ENCODE results near the gene ITGA11. TPM values are rescaled to one million over a fixed set of nuclear protein-coding genes. Genes with fewer than 3 reads are reported as not detected.

Gene ITGA11
- total RNA-seq, 1 donor from 2014 or later = 2.3 TPM

DNA sequence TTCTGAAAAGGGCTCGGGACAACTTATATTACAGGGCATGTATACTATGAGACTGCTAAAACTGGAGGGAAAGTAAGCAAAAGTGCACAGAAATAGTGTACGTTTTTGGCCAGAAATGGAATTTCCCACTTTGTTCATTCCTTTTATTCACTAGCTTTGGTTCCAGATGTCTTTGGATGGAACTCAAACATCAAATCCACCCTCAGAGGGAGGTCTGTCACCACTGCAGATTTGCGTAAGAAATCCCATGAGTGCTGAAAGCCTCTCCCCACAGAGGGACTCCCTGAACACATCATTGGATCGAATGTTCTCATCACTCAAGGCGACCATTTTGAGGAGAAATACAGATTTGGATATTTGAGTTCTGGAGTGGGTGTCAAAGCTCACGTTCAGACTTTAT, 82.8 kb downstream of the ITGA11 start:
- no peaks in the 10 kb centered on the region for H3K27me3 Mint-ChIP-seq (ENCODE audit: low read depth)
- H3K27ac Mint-ChIP-seq = no peak overlapping the region
- H3K9me3 Mint-ChIP-seq = no peaks in the 10 kb centered on the region
- intact Hi-C loops (cut with micrococcal nuclease) = no loop called here
- H3K4me1 Mint-ChIP-seq (ENCODE audit: low read depth) = peaks cover 16% of the 10 kb centered on the region
- peaks cover 10% of the 10 kb centered on the region for H3K36me3 Mint-ChIP-seq (ENCODE audit: low read depth)
- no peak overlapping the region for H3K4me3 Mint-ChIP-seq (ENCODE audit: low read depth)
- no peak for DNase-seq (ENCODE audit: low spot score)

DNA sequence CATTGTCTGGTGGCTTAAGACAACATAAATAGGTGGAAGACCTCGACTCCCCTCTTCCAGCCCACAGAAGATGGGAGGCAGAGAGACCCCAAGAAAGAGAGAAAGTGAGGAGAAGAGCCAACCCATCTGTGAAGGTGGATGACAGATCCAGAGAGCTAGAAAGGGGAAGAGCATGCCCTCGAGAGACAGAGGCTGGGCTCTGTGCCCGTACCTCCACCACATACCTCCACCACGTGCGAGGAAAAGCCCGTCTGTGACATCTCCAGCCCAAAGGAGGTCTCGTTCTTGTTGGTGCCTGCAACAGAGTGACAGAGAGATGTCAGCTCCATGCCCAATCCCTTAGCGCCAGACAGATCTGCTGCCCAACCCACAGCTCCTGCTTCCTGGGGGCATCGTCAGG, 83.4 kb downstream of the ITGA11 start:
- H3K4me1 Mint-ChIP-seq (ENCODE audit: low read depth) = peaks cover 11% of the 10 kb centered on the region
- intact Hi-C loops (cut with micrococcal nuclease) = no loop called here

DNA sequence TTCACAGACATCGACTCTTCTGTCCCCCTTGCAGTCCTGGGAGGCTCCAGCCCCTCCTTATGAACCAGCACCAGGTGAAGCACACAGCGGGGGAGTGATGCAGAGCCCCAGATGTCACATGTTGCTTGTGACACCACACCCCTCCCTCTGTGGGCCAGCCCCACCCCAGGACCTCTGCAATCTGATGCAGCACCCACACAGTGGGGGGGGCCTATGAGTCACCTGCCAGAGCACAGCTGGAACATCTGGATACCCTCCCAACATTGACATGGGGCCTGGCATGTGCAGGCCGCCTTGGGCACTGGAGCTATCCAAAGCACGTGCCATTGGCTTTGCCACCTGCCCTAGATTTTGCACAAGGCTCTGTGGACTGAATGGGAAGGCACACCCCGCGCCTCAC, 83.9 kb downstream of the ITGA11 start:
- no peak overlapping the region for H3K4me3 Mint-ChIP-seq (ENCODE audit: low read depth)
- peaks cover 5% of the 10 kb centered on the region for H3K36me3 Mint-ChIP-seq (ENCODE audit: low read depth)
- no peaks in the 10 kb centered on the region for H3K9me3 Mint-ChIP-seq
- no peak overlapping the region for H3K27ac Mint-ChIP-seq
- intact Hi-C loops (cut with micrococcal nuclease) = no loop called here
- DNase-seq (ENCODE audit: low spot score) = no peak
- H3K27me3 Mint-ChIP-seq (ENCODE audit: low read depth) = no peaks in the 10 kb centered on the region
- H3K4me1 Mint-ChIP-seq (ENCODE audit: low read depth) = peaks cover 11% of the 10 kb centered on the region

More for the DNA sequence above, 83.4 kb downstream of the ITGA11 start:
- Mint-ChIP-seq H3K27ac (no peak overlapping the region), H3K4me3 (ENCODE audit: low read depth) (no peak overlapping the region), H3K27me3 (ENCODE audit: low read depth) (no peaks in the 10 kb centered on the region), H3K36me3 (ENCODE audit: low read depth) (peaks cover 5% of the 10 kb centered on the region), H3K9me3 (no peaks in the 10 kb centered on the region)
- no peak for DNase-seq (ENCODE audit: low spot score)

DNA sequence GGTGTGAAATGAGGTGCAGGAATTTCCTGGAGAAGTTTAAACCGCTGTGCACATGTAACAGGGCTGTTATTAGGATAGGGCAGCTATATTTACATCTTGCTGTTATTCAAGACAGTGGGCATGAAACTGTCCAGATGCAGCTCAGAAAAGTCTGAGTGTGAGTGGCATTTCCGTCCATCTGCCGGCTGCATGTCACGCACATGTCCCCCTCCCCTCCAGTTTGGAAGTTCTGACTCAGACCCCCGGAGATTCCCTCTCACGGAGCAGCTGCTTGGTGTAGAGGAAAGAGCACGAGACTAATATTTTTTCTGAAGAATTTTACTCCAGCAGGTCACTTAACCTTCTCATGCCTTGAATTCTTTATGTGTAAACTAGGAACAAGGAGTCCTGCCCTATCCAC, 84.6 kb downstream of the ITGA11 start:
- H3K27me3 Mint-ChIP-seq (ENCODE audit: low read depth) = no peaks in the 10 kb centered on the region
- no peak overlapping the region for H3K27ac Mint-ChIP-seq
- H3K4me3 Mint-ChIP-seq (ENCODE audit: low read depth) = no peak overlapping the region
- no peak for DNase-seq (ENCODE audit: low spot score)
- intact Hi-C loops (cut with micrococcal nuclease) = no loop called here
- peaks cover 5% of the 10 kb centered on the region for H3K4me1 Mint-ChIP-seq (ENCODE audit: low read depth)
- H3K9me3 Mint-ChIP-seq = no peaks in the 10 kb centered on the region
- H3K36me3 Mint-ChIP-seq (ENCODE audit: low read depth) = peaks cover under 1% of the 10 kb centered on the region

DNA sequence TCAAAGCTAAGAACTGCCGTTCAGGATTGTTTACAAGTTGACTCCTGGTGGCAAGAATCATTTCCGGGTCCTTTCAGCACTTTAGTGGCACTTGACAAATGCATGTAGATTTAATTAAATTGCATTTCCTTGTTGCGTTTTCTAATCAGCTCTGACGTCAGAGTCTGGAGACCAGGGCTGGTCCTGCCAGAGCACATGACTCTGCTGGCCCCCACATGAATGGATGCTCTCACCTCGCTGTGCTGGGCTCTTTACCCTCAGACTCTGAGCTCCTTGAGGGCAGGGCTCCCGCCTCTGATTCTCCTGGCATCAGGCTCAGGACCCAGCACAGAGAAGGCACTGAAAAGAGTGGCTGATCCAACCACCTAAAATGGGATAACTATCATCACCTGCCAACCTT, 85.0 kb downstream of the ITGA11 start:
- no peak for DNase-seq (ENCODE audit: low spot score)
- intact Hi-C loops (cut with micrococcal nuclease) = no loop called here
- H3K4me1 Mint-ChIP-seq (ENCODE audit: low read depth) = peaks cover 2% of the 10 kb centered on the region
- no peak overlapping the region for H3K4me3 Mint-ChIP-seq (ENCODE audit: low read depth)
- H3K36me3 Mint-ChIP-seq (ENCODE audit: low read depth) = no peaks in the 10 kb centered on the region
- H3K9me3 Mint-ChIP-seq = no peaks in the 10 kb centered on the region
- no peak overlapping the region for H3K27ac Mint-ChIP-seq
- no peaks in the 10 kb centered on the region for H3K27me3 Mint-ChIP-seq (ENCODE audit: low read depth)

DNA sequence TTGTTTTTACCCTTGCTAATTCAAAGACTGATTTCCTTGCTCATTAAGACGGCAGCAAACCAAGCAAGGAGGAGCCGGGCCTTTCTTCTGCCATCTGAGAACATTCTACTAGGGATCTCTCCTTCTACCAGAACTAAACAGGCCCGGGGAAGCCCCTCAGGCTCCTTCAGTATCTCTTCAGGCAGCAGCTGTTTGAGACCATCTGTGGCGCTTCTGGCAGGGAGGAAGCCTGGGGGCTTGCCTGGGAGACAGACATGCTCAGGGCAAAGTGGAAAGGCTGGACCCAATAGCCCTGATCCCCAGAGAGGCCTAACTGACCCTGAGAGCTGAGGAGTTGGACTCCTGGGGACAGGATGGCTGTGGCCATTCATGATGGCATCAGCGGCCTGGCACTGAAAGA, 86.5 kb downstream of the ITGA11 start:
- Mint-ChIP-seq H3K36me3 (ENCODE audit: low read depth) (no peaks in the 10 kb centered on the region), H3K4me1 (ENCODE audit: low read depth) (no peaks in the 10 kb centered on the region), H3K4me3 (ENCODE audit: low read depth) (no peak overlapping the region)

DNA sequence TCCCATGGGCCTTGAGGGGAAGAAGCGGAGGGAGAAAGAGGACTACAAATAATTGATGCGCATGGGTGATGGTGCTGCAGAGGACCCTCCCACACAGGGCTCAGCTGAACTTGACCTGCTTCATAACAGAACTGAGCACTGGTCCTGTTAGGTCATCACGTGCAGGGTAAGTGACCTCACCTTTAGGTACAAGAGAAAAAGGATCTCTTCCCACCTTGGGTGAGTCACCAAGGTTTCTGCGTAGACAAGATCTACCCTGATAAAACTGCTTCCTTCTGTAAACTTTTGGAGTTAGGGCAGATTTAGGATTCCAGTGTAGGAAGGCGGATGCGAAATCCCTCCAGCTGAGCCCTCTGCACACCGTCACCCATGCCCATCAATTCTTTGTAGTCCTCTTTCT, 87.4 kb downstream of the ITGA11 start:
- DNase-seq (ENCODE audit: low spot score) = no peak
- intact Hi-C loops (cut with micrococcal nuclease) = no loop called here
- no peak overlapping the region for H3K27ac Mint-ChIP-seq
- no peaks in the 10 kb centered on the region for H3K9me3 Mint-ChIP-seq
- H3K36me3 Mint-ChIP-seq (ENCODE audit: low read depth) = no peaks in the 10 kb centered on the region
- no peak overlapping the region for H3K4me3 Mint-ChIP-seq (ENCODE audit: low read depth)
- H3K27me3 Mint-ChIP-seq (ENCODE audit: low read depth) = no peaks in the 10 kb centered on the region
- H3K4me1 Mint-ChIP-seq (ENCODE audit: low read depth) = no peaks in the 10 kb centered on the region

More for the DNA sequence above, 86.5 kb downstream of the ITGA11 start:
- intact Hi-C loops (cut with micrococcal nuclease) = no loop called here
- H3K9me3 Mint-ChIP-seq = no peaks in the 10 kb centered on the region
- H3K27ac Mint-ChIP-seq = no peak overlapping the region
- H3K27me3 Mint-ChIP-seq (ENCODE audit: low read depth) = no peaks in the 10 kb centered on the region
- DNase-seq (ENCODE audit: low spot score) = no peak

DNA sequence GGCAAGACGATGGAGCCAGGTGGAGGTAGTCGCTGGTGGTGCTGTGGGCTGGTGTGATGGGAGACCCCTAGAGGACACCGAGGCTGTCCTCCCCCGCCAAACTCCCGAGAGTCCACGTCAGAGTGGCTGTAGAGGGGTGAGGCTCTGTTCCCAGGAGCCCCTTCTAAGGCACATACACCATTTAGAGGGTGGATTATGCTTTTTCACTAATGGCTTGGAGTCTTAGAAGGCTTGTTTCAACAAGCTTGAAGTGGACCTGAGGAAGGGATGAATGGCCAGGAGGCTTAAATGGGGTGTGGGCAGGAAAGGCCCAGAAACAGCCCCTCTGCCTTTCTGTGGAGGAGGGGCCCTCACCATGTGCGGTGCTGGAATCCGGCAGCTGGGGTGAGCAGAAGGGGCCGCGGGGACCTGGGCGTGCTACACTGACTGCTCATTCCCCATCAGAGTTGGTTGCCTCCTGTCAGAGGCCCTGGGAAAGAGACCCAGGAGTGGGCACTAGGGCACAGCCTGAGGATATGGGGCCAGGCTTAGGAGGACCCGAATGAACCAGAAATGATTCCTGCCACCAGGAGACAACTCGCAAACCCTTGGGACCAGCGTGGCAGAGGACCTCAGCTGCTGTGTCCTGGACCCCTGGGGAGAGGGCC, 88.3 kb downstream of the ITGA11 start:
- Mint-ChIP-seq H3K27me3 (ENCODE audit: low read depth) (no peaks in the 10 kb centered on the region), H3K9me3 (no peaks in the 10 kb centered on the region), H3K4me3 (ENCODE audit: low read depth) (no peak overlapping the region)

DNA sequence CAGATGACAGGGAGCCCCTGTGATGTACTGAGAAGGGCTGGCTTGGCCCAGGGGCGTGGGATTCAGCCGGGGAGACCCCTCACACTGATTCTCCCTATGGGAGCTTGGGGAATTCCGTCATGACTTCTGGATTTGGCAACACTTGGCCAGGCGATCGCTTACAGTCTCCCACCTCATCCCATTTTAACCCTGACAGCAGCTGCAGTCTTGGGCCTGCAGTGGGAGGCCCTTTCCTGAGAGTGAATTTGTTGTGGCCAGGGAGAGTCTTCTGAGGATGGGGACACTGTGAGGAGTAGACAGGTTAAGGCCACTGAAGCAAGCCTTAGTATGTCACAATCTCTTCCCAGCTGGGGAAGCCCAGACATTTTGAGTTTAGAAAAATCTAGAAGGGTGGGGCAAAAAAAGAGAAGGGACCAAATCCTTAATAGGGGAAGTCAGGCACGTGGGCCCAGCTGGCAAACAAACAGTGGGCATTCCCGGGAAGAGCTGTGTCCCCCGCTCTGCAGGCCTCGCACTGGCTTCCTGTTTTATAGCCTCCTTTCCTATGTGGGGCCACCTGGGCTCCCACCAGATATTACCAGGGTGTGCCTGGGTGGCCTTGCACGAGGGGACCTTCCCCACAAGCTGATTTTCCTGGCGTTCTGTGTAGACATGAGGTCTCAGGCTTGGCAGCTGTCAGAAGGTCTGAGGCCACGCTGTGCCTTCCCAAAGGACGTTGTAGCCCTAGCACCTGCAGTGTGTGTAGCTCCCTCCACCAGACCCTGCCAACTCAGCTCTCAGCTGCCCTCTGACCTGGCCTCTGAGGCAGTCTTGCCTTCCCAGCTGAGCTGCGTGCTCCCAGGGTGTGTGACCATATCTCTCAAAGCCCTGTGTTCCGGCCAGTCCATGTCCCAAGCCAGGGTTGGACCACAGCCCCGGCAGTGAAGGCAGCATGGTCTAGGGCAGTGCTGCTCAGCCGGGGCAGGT, 89.9 kb downstream of the ITGA11 start:
- no peaks in the 10 kb centered on the region for H3K9me3 Mint-ChIP-seq
- no peak overlapping the region for H3K4me3 Mint-ChIP-seq (ENCODE audit: low read depth)
- no peak overlapping the region for H3K27ac Mint-ChIP-seq
- no peak for DNase-seq (ENCODE audit: low spot score)
- H3K36me3 Mint-ChIP-seq (ENCODE audit: low read depth) = no peaks in the 10 kb centered on the region
- intact Hi-C loops (cut with micrococcal nuclease) = no loop called here
- no peaks in the 10 kb centered on the region for H3K27me3 Mint-ChIP-seq (ENCODE audit: low read depth)
- no peaks in the 10 kb centered on the region for H3K4me1 Mint-ChIP-seq (ENCODE audit: low read depth)

More for the DNA sequence above, 88.3 kb downstream of the ITGA11 start:
- intact Hi-C loops (cut with micrococcal nuclease) = no loop called here
- DNase-seq (ENCODE audit: low spot score) = no peak
- Mint-ChIP-seq H3K27ac (no peak overlapping the region), H3K4me1 (ENCODE audit: low read depth) (no peaks in the 10 kb centered on the region), H3K36me3 (ENCODE audit: low read depth) (no peaks in the 10 kb centered on the region)

DNA sequence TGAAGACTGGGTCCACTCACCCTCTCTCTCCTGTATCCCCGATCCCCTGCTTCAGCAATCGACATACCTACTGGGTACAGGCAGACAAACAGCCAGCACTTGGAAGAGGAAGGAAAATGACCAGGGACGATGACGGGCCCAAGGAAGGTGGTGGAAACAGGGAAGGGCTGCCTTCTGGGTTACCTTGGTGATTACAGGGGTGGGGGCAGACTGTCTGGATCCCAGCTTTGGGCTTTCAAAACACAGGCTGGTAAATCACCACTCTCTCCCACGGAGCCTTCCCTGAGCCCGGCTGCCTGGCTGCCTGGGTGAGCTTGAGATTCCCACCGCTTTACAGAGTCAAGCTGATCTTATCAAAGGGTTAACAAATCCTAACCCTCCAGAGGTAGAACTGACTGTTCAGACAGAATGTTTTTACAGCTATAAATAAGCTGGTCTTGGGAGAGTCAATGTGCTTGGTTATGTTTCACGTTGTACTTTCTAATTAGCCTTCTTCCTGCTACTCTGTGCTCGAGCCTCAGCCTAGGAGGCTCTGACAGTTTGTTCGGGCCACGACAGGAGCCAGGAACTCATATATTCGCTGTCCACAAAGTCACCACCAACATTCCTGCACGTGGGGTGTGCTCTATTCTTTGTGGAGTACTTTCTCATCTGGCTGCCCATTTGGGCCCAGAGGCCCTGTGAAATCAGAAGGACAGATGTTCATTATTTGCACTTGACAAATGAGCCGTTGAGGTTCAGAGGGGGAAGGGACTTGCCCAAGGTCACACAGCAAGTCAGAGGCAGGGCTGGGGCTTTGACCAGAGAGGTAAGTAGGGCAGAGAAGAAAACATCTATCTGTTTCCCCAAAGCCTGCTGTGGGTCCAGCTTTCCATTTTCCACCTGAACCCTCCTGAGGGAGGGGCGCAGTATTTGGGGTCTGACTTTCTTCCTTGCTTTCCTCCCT, 91.0 kb downstream of the ITGA11 start:
- intact Hi-C loops (cut with micrococcal nuclease) = no loop called here
- Mint-ChIP-seq H3K4me1 (ENCODE audit: low read depth) (no peaks in the 10 kb centered on the region), H3K9me3 (no peaks in the 10 kb centered on the region), H3K27ac (no peak overlapping the region), H3K36me3 (ENCODE audit: low read depth) (no peaks in the 10 kb centered on the region), H3K27me3 (ENCODE audit: low read depth) (no peaks in the 10 kb centered on the region), H3K4me3 (ENCODE audit: low read depth) (no peak overlapping the region)
- no peak for DNase-seq (ENCODE audit: low spot score)

DNA sequence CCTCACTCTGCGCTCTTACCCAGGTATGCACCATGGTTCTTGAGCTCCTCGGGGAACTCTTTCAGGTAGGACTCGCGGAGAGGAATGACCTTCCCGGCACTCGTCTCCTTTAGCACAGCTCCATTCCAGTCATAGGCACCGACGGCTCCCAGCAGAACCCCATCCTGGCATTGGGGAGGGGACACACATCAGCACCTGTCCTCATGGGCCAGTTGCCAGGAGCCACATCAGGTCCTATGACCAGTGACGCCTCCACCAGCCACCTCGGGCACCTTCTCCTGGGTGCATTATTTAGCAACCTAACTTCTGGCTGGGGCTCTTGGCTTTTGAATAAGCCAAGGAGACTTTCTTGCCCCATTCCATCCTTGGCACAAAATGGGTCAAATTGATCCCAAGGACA, 92.5 kb downstream of the ITGA11 start:
- DNase-seq (ENCODE audit: low spot score) = no peak
- Mint-ChIP-seq H3K9me3 (no peaks in the 10 kb centered on the region), H3K36me3 (ENCODE audit: low read depth) (no peaks in the 10 kb centered on the region), H3K4me3 (ENCODE audit: low read depth) (no peak overlapping the region), H3K27ac (no peak overlapping the region), H3K4me1 (ENCODE audit: low read depth) (no peaks in the 10 kb centered on the region), H3K27me3 (ENCODE audit: low read depth) (no peaks in the 10 kb centered on the region)
- intact Hi-C loops (cut with micrococcal nuclease) = no loop called here

DNA sequence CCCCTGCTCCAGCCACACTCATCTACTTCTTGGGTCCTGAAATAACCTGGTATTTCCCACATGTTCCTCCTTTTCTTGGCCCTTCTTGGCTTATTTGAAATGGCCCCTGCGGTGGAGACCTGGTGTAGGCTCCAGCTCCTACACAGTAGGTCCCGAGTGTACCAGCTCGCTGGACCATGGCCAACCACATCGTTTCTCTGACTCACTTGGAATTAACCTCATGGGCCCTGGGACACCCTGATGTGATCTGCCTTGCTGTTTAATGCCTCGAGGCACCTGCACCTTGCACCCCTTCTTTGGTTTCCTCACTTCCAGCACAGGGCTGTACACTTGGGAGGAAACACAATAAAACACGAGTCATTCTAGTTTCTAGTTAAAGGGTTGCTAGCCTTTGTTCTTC, 94.1 kb downstream of the ITGA11 start:
- Mint-ChIP-seq H3K27ac (no peak overlapping the region), H3K27me3 (ENCODE audit: low read depth) (no peaks in the 10 kb centered on the region)

More for the DNA sequence above, 94.1 kb downstream of the ITGA11 start:
- Mint-ChIP-seq H3K4me3 (ENCODE audit: low read depth) (no peak overlapping the region), H3K9me3 (no peaks in the 10 kb centered on the region), H3K36me3 (ENCODE audit: low read depth) (no peaks in the 10 kb centered on the region), H3K4me1 (ENCODE audit: low read depth) (no peaks in the 10 kb centered on the region)
- DNase-seq (ENCODE audit: low spot score) = no peak
- intact Hi-C loops (cut with micrococcal nuclease) = no loop called here
